HG03439 (cell line): ENCODE measurements around the gene PRDX2.
"Not testable (repeated sequence)": the region's sequence is repeated elsewhere in the genome, so short reads cannot be mapped to it uniquely, and the experiment has no call there.

Experiments
- ATAC-seq: cut with Tn5 transposase; IDR thresholded peaks from one replicate; pipeline ENCODE4 v1.9.1; 2021; ENCODE audit warnings: mild to moderate bottlenecking, moderate library complexity; ENCODE audit not compliant: unreplicated experiment

PRDX2 gene

GRCh38 chr19:12801466-12802266, at the start of gene PRDX2, which contains the start of gene THSD8:
Gene PRDX2, minus strand, starts transcription at chr19:12801800. Its CDS starts 539 bp downstream, at chr19:12801261.
Gene THSD8, plus strand, starts transcription at chr19:12802069. Its CDS starts 3 bp downstream, at chr19:12802072.
- ATAC-seq = no peak

- ATAC-seq = peak; percentile 69
Measured at GRCh38 chr19:12847159-12848139, 45.8 kb upstream of the PRDX2 start.

GRCh38 chr19:12846613-12847012, 45.0 kb upstream of the PRDX2 start:
- not testable (repeated sequence) for ATAC-seq

- no peak for ATAC-seq
Measured at GRCh38 chr19:12843999-12844732, 42.6 kb upstream of the PRDX2 start.

GRCh38 chr19:12843328-12843727, 41.7 kb upstream of the PRDX2 start:
- ATAC-seq = no peak

- ATAC-seq = no peak
Measured at GRCh38 chr19:12842511-12842910, 40.9 kb upstream of the PRDX2 start.

- no peak for ATAC-seq
Measured at GRCh38 chr19:12841094-12841493, 39.5 kb upstream of the PRDX2 start.

- ATAC-seq = no peak
Measured at GRCh38 chr19:12840091-12841079, 38.8 kb upstream of the PRDX2 start.

- no peak for ATAC-seq
Measured at GRCh38 chr19:12838886-12839756, 37.5 kb upstream of the PRDX2 start.

- ATAC-seq = no peak
Measured at GRCh38 chr19:12838182-12838885, 36.7 kb upstream of the PRDX2 start, which contains the start of gene MAST1. Gene MAST1, plus strand, starts transcription at chr19:12838515. Its CDS starts 58 bp downstream, at chr19:12838573.

- no peak for ATAC-seq
Measured at GRCh38 chr19:12837225-12837624, 35.6 kb upstream of the PRDX2 start.

- no peak for ATAC-seq
Measured at GRCh38 chr19:12836529-12836863, 34.9 kb upstream of the PRDX2 start.

- no peak for ATAC-seq
Measured at GRCh38 chr19:12834976-12835757, 33.6 kb upstream of the PRDX2 start.

GRCh38 chr19:12834566-12834943, 33.0 kb upstream of the PRDX2 start, which contains the start of gene RTBDN:
Gene RTBDN, minus strand, starts transcription at chr19:12834579. Its CDS starts 4,600 bp downstream, at chr19:12829979.
- no peak for ATAC-seq

- no peak for ATAC-seq
Measured at GRCh38 chr19:12833738-12834565, 32.4 kb upstream of the PRDX2 start.

GRCh38 chr19:12833418-12833737, 31.8 kb upstream of the PRDX2 start:
- ATAC-seq = no peak
